ENCODE data around the gene IRF8. TPM values are rescaled to one million over a fixed set of nuclear protein-coding genes. Genes with fewer than 3 reads are reported as not detected.
"Not testable (repeated sequence)": the region's sequence is repeated elsewhere in the genome, so short reads cannot be mapped to it uniquely, and the experiment has no call there.

IRF8 gene
- total and polyA plus RNA-seq, 10 donors = 103 to 329 (median 252) TPM

DNA sequence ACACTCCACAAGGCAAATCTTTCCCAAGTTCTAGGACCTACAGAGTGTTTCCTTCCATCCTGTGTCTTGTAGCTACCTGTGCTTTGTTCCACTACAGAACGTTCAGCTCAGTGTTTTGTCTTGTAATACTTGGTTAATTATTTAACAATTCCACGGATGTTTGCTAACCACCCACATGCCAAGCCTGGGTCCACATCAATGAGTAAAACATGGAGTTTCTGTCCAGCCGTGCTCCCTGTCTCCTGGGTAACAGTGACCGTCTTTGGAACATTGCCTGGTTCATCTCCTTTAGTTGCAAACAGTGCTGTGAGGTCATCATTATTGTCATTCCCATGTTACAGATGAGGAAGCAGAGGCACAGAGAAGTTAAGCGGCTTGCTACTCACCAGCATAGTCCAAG is 41.3 kb downstream of the IRF8 start:
- no peaks in the 10 kb centered on the region for H3K36me3 ChIP-seq
- no peak overlapping the region for H3K27ac ChIP-seq
- 84 to 90% (median 87%) methylated on average over 5 of the region's 5 CpGs for WGBS, 5 donors
- H3K4me3 ChIP-seq = no peak overlapping the region
- no peaks in the 10 kb centered on the region for H3K9me3 ChIP-seq
- H3K4me1 ChIP-seq = peaks cover 6 to 60% (median 23%) of the 10 kb centered on the region in 6 donors
- TF ChIP-seq POLR2AphosphoS5 (IDR thresholded peaks at IDR 0.05) (no peak), POLR2A (IDR thresholded peaks at IDR 0.05) (no peak)
- TF ChIP-seq, protein P1, sequence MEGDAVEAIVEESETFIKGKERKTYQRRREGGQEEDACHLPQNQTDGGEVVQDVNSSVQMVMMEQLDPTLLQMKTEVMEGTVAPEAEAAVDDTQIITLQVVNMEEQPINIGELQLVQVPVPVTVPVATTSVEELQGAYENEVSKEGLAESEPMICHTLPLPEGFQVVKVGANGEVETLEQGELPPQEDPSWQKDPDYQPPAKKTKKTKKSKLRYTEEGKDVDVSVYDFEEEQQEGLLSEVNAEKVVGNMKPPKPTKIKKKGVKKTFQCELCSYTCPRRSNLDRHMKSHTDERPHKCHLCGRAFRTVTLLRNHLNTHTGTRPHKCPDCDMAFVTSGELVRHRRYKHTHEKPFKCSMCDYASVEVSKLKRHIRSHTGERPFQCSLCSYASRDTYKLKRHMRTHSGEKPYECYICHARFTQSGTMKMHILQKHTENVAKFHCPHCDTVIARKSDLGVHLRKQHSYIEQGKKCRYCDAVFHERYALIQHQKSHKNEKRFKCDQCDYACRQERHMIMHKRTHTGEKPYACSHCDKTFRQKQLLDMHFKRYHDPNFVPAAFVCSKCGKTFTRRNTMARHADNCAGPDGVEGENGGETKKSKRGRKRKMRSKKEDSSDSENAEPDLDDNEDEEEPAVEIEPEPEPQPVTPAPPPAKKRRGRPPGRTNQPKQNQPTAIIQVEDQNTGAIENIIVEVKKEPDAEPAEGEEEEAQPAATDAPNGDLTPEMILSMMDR (IDR thresholded peaks at IDR 0.05 in 8 of 11, conservative IDR thresholded peaks at IDR 0.05 in 3 of 11) = no peak
- DNase-seq = no peak
- H3K27me3 ChIP-seq (replicated peaks in 1 of 7) = no peaks in the 10 kb centered on the region
- intact Hi-C loops (cut with DNase I; ENCODE audit: low total_unique reads) = no loop called here

DNA sequence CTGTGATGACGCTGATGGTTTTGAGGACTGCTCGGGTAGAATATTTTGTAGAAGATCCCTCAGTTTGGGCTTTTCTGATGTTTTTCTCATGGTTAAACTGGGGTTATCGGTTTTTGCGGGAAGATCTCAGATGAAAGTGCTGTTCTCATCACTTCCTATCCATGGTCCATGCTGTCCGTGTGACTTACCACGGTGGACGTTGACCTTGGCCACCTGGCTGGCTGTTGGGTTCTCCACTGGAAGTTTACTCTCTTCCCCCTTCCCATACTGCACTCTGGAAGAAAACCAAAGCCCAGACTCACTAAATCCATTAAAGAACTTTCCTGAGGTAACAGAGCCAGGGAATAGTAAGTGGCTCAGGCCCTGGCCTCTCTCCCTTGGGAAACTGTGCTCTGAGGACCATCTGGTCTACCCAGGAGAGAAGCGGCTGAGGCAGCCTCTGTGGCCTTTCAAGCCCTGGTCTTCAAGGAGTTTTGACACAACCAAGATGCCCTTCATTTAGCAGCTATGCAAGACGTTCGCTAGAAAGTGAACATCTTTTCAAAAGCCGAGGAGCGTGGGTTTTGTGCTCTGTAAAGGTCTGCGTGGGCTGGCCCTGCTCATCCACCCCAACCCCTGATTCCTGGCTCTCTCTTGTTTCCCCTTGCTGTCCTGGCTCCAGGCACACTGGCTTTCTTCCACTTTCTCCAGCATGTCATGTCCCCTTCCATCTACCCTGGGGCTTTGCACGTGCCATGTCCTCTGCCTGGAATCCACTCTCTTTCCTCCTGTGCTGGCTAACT is 43.1 kb downstream of the IRF8 start:
- WGBS, 5 donors = 71 to 77% (median 73%) methylated on average over 14 of the region's 14 CpGs
- no peak overlapping the region for H3K4me3 ChIP-seq
- DNase-seq = no peak
- peaks cover 0 to 5% (median 0%) of the 10 kb centered on the region in 7 donors for H3K27me3 ChIP-seq (replicated peaks in 1 of 7)
- H3K9me3 ChIP-seq = no peaks in the 10 kb centered on the region
- no peaks in the 10 kb centered on the region for H3K36me3 ChIP-seq
- no peak overlapping the region for H3K27ac ChIP-seq
- intact Hi-C loops (cut with DNase I; ENCODE audit: low total_unique reads) = no loop called here
- TF ChIP-seq, protein P1 (IDR thresholded peaks at IDR 0.05 in 8 of 11, conservative IDR thresholded peaks at IDR 0.05 in 3 of 11) = no peak
- peaks cover under 1 to 60% (median 16%) of the 10 kb centered on the region in 6 donors for H3K4me1 ChIP-seq

DNA sequence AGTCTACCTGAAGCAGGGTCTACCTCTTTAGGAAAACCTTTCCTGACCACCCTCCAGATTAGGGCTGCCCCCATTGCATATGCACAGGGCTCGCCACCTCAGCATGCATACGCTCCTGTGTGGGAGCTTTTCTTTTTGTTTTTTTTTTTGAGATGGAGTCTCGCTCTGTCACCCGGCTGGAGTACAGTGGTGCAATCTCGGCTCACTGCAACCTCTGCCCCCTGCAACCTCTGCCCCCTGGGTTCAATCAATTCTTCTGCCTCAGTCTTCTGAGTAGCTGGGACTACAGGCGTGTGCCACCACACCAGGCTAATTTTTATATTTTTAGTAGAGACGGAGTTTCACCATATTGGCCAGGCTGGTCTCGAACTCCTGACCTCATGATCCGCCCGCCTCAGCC is 43.7 kb downstream of the IRF8 start:
- H3K9me3 ChIP-seq; intact Hi-C loops (cut with DNase I; ENCODE audit: low total_unique reads); H3K36me3 ChIP-seq; H3K27me3 ChIP-seq (replicated peaks in 1 of 7); DNase-seq; H3K27ac ChIP-seq; H3K4me3 ChIP-seq: not testable (repeated sequence)
- 89 to 95% (median 93%) methylated on average over 10 of the region's 10 CpGs for WGBS, 5 donors
- H3K4me1 ChIP-seq = peaks cover 0 to 60% (median 17%) of the 10 kb centered on the region in 6 donors

DNA sequence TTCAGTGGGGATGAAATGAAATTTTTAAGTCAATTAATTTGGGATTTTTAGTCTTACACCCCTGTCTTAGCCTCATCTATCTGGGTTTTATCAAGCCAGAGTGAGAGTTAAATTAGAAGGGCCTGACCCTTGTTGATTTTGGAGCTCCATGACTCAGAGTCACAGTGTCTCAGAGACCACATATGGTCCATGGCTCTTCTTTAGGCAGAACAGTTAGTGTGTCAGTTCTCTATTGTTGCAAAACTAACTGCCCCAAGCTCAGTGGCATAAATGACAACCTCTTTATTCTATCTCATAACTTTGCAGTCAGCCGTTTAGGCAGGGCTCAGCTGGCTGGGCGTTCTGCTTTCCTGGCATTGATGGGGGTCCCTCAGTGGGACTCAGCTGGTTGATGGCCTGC is 44.7 kb downstream of the IRF8 start:
- no peak for DNase-seq

More for the DNA sequence above, 44.7 kb downstream of the IRF8 start:
- 48 to 63% (median 50%) methylated on average over 2 of the region's 2 CpGs for WGBS, 5 donors
- intact Hi-C loops (cut with DNase I; ENCODE audit: low total_unique reads) = no loop called here
- Histone ChIP-seq H3K4me1 (peaks cover 4 to 60% (median 27%) of the 10 kb centered on the region in 6 donors), H3K9me3 (no peaks in the 10 kb centered on the region), H3K27me3 (replicated peaks in 1 of 7) (peaks cover 0 to 18% (median 0%) of the 10 kb centered on the region in 7 donors), H3K27ac (no peak overlapping the region), H3K4me3 (no peak overlapping the region), H3K36me3 (no peaks in the 10 kb centered on the region)
- TF ChIP-seq, protein P1 (IDR thresholded peaks at IDR 0.05 in 8 of 11, conservative IDR thresholded peaks at IDR 0.05 in 3 of 11) = no peak
- TF ChIP-seq POLR2AphosphoS5 (IDR thresholded peaks at IDR 0.05) (no peak), POLR2A (IDR thresholded peaks at IDR 0.05) (no peak)
